RWPE2 (cell line): ENCODE data around the gene SMAD7.
A peak's percentile ranks its signal among the peaks of the same experiment; 100 is the strongest.

Source experiments
- ATAC-seq: fragments of 200-7000 bp; cut with Tn5 transposase; 3 replicates; pipeline ENCODE4 v1.9.1; 2021; ENCODE audit warnings: low read depth
- DNase-seq: peaks from one replicate; pipeline ENCODE4 v3.0.0-alpha.2; 2020; ENCODE audit warnings: low spot score
- H3K27ac ChIP-seq: fragments of 450-650 bp; 2 replicates; pipeline ENCODE4 v1.5.1; 2017; ENCODE audit warnings: mild to moderate bottlenecking; ENCODE audit not compliant: poor library complexity, severe bottlenecking
- H3K27me3 ChIP-seq: fragments of 250-450 bp; sonication (Bioruptor Pico); 2 replicates; pipeline ENCODE4 v1.5.1; 2021; ENCODE audit warnings: mild to moderate bottlenecking, moderate library complexity; ENCODE audit not compliant: insufficient read depth, poor library complexity, severe bottlenecking
- H3K36me3 ChIP-seq: fragments of 250-450 bp; sonication (Bioruptor Pico); 2 replicates; pipeline ENCODE4 v1.5.1; 2020; ENCODE audit warnings: low read depth, mild to moderate bottlenecking, moderate library complexity
- H3K4me1 ChIP-seq: fragments of 250-450 bp; sonication (Bioruptor Pico); 2 replicates; pipeline ENCODE4 v1.5.1; 2021; ENCODE audit warnings: mild to moderate bottlenecking, moderate library complexity; ENCODE audit not compliant: insufficient read depth, poor library complexity, severe bottlenecking
- H3K4me3 ChIP-seq: fragments of 250-450 bp; sonication (Bioruptor Pico); 2 replicates; pipeline ENCODE4 v1.5.1; 2021; ENCODE audit warnings: mild to moderate bottlenecking, moderate library complexity; ENCODE audit not compliant: severe bottlenecking
- H3K9me3 ChIP-seq: fragments of 250-450 bp; sonication (Bioruptor Pico); 2 replicates; pipeline ENCODE4 v1.5.1; 2021; ENCODE audit warnings: mild to moderate bottlenecking, moderate library complexity; ENCODE audit not compliant: severe bottlenecking
- TF ChIP-seq, protein P1 (sequence below): fragments of 450-650 bp; IDR thresholded peaks from one replicate; pipeline ENCODE4 v1.5.1; 2017; ENCODE audit warnings: mild to moderate bottlenecking, moderate library complexity; ENCODE audit not compliant: poor library complexity, severe bottlenecking

The SMAD7 gene

DNA sequence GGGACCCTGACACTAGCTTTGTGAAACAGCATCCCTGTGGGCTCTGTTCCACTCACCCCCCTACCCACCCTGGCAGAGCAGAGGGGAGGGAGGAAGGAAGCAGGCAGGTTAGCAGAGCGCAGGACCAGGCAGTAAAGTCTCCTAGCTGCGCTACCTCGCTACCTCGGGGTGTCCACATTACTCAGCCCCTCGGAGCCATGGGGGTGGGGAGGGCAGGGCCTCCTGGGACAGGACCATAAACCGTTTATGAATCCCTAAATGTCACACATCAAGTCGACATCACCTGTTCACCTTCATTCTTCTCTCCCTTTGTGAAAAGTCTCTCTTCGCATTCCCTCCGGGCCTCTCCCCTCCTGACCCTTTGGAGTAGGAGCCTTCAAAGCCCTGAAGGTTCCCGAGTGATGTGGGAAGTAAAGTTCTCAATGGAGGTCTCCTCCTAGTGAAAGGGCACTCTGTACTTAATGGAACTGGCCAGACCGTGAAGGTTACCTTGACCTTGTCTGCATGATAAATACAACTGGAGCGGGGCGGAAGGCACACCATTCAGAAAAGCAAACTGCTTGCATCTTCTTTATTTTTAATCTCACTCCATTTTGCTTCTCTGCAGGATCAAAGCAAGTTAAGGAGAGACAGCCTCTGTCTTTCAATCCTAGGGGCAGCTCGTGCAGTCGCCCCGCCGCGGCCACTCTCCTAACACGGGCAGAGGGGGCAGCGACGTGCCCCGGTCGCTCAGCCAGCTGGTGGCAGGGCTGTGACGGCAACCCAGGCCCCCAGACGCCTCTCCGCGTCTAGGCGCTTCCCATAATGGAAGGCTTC lies 23.7 kb upstream of the SMAD7 start:
- ATAC-seq (no peak), DNase-seq (no peak)
- Histone ChIP-seq H3K36me3 (no peaks in the 10 kb centered on the region), H3K4me3 (peak overlapping the region; percentile 65), H3K27ac (peak overlapping the region; percentile 61), H3K9me3 (no peaks in the 10 kb centered on the region), H3K27me3 (no peaks in the 10 kb centered on the region), H3K4me1 (peaks cover 6% of the 10 kb centered on the region)
- TF ChIP-seq, protein P1, sequence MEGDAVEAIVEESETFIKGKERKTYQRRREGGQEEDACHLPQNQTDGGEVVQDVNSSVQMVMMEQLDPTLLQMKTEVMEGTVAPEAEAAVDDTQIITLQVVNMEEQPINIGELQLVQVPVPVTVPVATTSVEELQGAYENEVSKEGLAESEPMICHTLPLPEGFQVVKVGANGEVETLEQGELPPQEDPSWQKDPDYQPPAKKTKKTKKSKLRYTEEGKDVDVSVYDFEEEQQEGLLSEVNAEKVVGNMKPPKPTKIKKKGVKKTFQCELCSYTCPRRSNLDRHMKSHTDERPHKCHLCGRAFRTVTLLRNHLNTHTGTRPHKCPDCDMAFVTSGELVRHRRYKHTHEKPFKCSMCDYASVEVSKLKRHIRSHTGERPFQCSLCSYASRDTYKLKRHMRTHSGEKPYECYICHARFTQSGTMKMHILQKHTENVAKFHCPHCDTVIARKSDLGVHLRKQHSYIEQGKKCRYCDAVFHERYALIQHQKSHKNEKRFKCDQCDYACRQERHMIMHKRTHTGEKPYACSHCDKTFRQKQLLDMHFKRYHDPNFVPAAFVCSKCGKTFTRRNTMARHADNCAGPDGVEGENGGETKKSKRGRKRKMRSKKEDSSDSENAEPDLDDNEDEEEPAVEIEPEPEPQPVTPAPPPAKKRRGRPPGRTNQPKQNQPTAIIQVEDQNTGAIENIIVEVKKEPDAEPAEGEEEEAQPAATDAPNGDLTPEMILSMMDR = no peak

DNA sequence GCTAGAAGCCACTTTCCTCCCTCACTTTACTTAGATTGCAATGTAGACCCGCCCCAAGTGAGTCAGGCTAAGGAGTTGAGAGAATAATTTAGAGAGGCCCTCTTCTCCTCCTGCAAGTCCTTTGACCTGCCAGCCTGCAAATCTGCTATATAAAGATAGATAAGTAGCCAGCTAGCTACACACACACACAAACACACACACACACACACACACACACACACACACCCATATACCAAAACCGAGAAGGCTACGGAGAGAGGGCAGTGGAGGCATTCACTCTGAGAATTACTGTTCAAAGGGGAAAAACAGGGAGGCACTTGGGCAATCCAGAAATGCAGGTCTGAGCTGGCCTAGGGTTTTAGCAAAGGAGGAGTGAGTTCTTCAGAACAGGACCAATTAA lies 23.0 kb upstream of the SMAD7 start:
- no peaks in the 10 kb centered on the region for H3K9me3 ChIP-seq
- H3K4me1 ChIP-seq = peaks cover 6% of the 10 kb centered on the region
- 0 out of 3 replicates have a peak, but pooled peaks have one; percentile 17 for ATAC-seq
- DNase-seq = no peak
- peak overlapping the region; percentile 16 for H3K27ac ChIP-seq
- TF ChIP-seq, protein P1 = no peak
- no peak overlapping the region for H3K4me3 ChIP-seq
- no peaks in the 10 kb centered on the region for H3K36me3 ChIP-seq
- H3K27me3 ChIP-seq = no peaks in the 10 kb centered on the region

DNA sequence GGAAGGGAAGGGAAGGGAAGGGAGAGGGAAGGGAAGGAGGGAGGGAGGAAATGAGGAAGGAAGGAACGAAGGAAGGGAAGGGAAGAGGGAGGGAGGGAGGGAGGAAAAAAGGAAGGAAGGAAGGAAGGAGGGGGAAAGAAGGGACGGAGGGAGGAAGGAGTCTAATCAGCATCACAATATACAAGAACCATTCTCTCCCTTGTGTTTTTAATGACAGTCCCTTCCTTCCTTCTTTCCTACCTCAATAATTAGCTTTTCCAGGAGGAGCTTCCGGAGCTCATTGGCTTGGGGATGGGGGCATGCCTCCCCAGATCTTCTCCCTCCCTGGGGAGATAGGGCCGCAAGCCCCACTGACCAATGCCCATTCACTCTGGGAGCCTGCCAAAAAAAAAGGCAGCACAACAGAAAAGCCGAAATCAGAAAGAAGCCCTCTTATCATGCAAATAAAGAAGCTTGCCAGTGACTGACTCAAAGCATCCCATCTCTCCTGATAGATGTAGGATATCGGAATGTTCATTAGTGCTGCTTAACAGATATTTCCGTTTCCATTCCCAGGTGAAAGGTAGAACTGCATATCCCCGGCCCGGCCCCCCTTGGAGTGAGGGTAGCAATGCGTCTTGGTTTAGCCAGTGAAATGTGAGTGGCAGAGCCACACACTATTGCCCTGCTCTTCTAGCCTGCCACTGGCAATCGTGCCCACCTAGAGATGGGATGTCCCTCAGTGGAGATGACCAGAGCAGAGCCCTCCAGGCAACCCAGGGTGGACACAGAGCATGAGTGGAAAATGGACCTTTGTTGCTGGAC lies 17.8 kb upstream of the SMAD7 start:
- Histone ChIP-seq H3K4me1 (no peaks in the 10 kb centered on the region), H3K27me3 (no peaks in the 10 kb centered on the region), H3K4me3 (no peak overlapping the region), H3K9me3 (no peaks in the 10 kb centered on the region), H3K36me3 (no peaks in the 10 kb centered on the region), H3K27ac (no peak overlapping the region)
- ATAC-seq (no peak), DNase-seq (no peak)
- TF ChIP-seq, protein P1 = no peak

DNA sequence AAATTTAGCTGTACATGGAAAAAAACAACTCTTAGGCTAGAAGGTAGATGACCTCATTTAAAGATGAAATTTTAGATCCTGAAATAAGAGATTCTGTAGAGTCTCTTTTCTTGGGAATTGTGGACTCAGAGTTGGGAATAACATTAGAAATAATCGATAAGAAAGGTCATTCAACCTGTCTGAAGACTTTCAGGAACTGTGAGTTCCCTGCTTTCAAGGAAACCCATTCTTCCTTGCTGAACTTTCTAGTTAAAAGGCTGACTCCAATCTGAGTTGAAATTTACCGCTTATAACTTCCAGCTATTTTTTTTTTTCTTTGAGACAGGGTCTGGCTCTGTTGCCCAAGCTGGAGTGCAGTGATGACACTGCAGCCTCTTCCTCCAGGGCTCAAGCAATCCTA lies 16.8 kb upstream of the SMAD7 start:
- Histone ChIP-seq H3K27me3 (no peaks in the 10 kb centered on the region), H3K27ac (no peak overlapping the region), H3K36me3 (no peaks in the 10 kb centered on the region), H3K9me3 (no peaks in the 10 kb centered on the region), H3K4me3 (no peak overlapping the region), H3K4me1 (no peaks in the 10 kb centered on the region)
- ATAC-seq (no peak), DNase-seq (no peak)
- TF ChIP-seq, protein P1 = no peak
